Esophagus squamous epithelium (tissue), 4 donors: ENCODE measurements around the gene DELE1.

ENCODE experiments used
- POLR2A ChIP-seq, 4 donors: fragments of 450-650 bp; IDR thresholded peaks; one replicate each; pipeline ENCODE4 v1.6.1; 2017; ENCODE audit warnings: antibody characterized with exemption in 4 of 4, mild to moderate bottlenecking in 4 of 4, moderate library complexity in 3 of 4
- TF ChIP-seq, protein P1 (sequence below), 6 experiments: fragments of 450-650 bp in 4 of 6; fragments of 200-600 bp in 2 of 6; sonication (generic) in 2 of 6; IDR thresholded peaks; one replicate each; pipeline ENCODE4 v1.5.1; 2016 to 2019; ENCODE audit warnings: antibody characterized with exemption in 6 of 6, mild to moderate bottlenecking in 4 of 6, moderate library complexity in 4 of 6

DNA sequence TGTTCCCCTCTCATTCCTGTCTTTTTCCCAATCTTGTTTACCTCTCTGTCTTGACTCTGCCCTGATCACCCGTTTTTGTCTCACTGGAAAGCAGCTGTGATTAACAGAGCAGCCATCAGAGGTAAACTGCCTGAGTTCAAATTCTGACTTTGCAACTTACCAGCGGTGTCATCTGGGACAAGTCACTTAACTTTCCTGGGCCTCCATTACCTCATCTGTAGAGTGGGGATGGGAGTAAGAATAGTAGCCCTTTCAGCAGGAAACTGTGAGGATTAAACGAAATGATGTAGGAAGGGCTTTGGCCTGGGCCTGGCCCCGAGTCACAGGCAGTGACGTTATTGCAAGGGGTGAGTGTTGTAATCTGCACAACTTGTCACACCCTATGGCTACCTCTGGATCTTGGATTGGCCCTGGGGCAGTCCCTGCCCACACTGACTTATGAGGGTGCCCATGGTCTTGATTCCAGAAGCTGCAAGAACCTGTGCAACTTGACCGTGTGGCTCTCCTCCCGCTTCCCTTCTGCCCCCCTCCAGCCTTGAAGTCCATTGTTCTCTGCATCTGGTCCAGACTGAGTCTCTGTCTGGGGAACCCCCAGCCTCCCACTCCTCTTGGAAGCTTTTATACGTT lies 35.0 kb downstream of the DELE1 start:
- TF ChIP-seq, protein P1, sequence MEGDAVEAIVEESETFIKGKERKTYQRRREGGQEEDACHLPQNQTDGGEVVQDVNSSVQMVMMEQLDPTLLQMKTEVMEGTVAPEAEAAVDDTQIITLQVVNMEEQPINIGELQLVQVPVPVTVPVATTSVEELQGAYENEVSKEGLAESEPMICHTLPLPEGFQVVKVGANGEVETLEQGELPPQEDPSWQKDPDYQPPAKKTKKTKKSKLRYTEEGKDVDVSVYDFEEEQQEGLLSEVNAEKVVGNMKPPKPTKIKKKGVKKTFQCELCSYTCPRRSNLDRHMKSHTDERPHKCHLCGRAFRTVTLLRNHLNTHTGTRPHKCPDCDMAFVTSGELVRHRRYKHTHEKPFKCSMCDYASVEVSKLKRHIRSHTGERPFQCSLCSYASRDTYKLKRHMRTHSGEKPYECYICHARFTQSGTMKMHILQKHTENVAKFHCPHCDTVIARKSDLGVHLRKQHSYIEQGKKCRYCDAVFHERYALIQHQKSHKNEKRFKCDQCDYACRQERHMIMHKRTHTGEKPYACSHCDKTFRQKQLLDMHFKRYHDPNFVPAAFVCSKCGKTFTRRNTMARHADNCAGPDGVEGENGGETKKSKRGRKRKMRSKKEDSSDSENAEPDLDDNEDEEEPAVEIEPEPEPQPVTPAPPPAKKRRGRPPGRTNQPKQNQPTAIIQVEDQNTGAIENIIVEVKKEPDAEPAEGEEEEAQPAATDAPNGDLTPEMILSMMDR (IDR thresholded peaks at IDR 0.05): no peak
- TF ChIP-seq POLR2A (IDR thresholded peaks at IDR 0.05): no peak
